ENCODE measurements around the gene ANK2.

The ANK2 gene

DNA sequence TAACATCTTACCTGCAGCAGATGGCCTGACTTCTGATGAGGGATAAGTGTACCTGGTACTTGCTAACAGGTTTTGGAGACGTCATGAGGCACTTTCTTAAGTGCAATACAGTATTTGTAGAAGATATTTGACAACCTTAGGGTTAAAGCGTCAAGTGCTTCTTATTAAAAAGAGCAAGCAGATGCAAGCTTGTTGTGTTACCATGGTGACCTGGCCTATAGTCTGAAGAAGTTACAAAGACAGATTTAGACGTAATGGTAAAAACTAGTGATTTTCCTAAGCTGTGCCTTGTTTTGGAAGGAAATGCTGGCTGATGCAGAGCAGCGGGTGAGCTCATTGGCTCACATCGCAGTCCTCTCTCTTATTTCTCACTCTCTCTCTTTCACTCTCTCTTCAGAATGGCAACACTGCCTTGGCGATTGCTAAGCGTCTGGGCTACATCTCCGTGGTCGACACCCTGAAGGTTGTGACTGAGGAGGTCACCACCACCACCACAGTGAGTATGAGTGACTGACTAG is 243.6 kb downstream of the ANK2 start:
- no peak for DNase-seq

DNA sequence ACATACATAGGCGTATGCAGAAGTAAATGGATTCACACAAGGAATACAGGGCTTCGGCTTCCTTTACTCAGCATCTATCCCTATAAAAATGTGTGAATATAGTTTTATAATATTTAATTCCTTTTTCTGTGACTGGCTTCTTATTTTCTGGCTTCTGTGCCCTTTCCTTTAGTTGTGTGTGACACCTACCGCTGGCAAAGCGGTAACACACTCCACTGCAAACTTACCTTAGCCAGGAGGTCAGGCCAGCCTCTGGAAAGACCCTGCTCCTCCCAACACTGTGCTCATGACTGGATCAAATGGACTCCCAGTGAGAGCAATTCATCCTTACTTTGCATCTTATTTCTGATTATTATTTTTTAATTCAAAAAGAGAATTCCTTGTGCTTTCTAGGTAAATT is 244.2 kb downstream of the ANK2 start:
- no peak for DNase-seq

- DNase-seq: no peak
Measured at GRCh38 chr4:113294908-113295307, 245.5 kb downstream of the ANK2 start.

DNA sequence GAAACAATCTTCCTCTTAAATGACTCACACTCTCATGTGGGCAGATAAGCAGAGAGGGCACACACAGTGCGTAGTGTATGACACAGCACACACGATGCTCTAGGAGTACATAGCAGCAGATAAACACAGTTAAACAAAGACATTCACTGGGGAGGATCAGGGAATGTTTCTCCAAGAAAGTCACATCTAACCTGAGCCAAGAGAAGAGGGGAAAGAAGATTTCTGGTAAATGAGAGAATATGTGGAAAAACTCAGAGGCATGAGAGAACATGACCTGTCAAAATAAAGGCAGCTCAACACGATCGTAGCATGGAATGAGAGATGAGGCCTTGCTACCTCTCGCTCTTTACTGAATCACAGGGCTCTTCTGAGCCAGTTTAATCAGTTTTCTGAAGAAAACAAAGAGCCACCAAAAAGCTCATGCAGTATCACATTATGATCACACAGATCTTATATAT is 251.0 kb downstream of the ANK2 start:
- DNase-seq: no peak

DNA sequence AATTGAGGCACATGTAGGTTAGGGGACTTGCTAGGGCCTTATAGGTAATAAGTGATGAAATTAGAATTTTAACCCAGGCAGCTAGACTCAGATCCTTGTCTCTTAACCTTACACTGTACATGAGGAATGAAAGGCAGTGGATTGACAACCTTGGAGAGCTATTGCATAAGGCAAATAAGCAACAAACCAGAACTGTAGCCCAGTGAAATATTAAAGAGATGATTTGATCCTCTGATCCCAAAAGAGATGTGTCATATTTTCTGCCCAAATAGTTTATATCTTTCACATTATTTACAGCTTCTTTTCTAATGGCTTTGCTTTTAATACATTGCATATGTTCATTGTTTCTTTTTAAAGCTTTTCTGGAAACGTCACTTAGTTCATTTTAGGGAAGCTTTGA is 252.6 kb downstream of the ANK2 start:
- no peak for DNase-seq

- DNase-seq: no peak
Measured at GRCh38 chr4:113303315-113303714, 253.9 kb downstream of the ANK2 start.

- no peak for DNase-seq
Measured at GRCh38 chr4:113311047-113311446, 261.6 kb downstream of the ANK2 start.

- DNase-seq: no peak
Measured at GRCh38 chr4:113312529-113312928, 263.1 kb downstream of the ANK2 start.

DNA sequence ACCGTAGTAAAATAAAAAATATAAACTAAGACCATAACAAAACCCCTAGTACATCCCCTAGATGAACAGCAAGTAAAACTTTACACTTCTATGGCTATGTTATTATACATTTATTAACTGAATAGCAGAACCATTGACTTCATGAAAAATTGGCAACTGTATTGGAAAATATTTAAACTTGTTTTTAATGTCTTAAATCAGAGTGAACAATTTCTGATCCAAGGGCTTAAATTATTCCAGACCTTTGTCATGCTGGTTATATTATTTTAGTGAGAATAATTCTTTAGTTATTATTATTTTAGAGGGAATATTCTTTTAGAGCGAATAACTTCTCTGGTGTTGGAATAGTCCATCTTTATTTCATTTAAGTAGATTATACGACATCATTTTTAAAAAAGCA is 265.0 kb downstream of the ANK2 start:
- DNase-seq: no peak

DNA sequence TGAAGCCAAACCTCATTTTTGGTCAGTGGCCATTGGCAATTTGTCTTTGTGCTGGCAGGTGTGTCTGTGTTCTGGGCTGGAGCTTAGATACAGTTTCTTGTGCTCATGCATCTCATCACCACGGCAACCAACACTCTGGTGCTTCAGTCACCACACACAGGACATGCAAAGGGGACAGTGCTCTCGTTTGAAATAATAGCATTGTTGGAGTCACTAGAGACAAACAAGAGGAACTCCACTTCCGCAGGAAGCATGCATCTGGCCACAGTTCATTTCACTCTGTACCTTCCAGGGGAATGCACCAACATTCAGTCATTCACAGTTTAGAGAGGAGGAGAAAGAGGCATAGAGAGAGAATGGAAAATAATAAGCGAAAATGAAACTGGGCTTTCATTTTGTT is 267.4 kb downstream of the ANK2 start:
- no peak for DNase-seq

GRCh38 chr4:113317523-113317922 is 268.1 kb downstream of the ANK2 start:
- DNase-seq: no peak

DNA sequence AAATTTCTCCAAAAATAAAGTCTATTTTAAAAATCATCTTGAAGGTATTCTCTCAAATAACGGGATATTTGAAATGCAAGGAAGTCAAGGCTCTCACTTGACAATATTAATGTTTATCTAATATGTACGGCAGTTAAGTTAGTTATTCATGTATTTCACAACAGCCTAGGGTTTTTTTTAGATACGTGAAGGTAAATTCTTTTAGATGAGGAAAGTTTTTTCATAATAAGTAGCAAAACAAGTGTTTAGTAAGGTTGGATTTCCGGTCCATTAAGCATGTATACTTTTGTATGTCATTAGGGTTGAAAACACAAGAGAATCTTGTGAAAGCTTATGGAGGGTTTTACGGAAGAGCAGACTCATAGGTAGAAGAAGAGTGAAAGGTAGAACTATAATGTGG is 273.3 kb downstream of the ANK2 start:
- DNase-seq: no peak

DNA sequence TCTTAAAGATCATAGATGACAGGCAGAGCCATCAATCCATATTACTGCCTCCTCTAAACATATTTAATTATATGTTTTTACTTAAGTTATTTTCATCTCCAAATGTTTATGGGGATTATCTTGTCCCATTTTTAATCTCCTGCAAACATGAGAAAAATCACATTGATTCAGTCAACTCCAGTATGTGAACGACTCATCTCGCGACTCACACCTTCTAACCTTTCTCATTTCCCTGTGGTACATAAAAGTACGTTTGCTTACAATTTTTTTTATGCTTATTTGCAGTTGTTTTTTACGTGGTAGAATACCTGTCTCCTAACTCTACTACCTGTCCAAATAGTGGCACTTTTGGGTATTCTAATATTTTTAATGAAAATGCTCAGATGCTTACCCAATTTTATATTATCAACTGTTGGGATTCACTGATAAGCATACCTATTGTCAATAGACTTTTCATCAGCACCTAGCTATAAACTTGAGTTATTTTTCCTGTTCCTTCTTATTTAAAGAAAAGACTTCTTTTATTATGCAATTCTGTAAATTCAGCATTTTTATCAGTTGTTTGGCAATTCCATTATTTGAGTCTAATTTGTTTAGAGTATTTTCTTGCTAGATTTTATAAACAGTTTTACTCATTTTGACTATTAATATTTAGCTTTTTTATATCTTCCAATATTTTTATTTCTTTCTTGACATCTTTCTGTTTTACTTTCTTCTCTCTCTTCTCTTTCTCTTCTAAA is 276.6 kb downstream of the ANK2 start:
- DNase-seq: no peak

DNA sequence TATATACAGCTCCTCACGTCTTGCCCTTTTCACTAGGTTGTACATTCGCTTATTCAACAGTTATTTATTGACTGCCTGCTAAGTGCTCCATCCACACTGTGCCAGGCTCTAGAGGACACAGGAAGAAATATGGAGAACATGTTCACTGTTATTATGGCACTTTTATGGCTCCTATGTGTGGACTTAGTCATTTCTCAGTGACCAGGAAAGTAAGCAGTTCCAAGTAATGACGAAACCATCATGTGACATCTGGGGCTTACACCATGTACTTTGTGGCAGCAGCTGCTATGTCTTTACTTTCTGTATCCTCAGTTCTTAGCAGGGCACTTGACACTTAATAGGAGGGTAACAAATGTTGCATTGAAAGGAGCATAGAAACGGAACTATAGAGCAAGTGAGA is 278.0 kb downstream of the ANK2 start:
- DNase-seq: no peak

DNA sequence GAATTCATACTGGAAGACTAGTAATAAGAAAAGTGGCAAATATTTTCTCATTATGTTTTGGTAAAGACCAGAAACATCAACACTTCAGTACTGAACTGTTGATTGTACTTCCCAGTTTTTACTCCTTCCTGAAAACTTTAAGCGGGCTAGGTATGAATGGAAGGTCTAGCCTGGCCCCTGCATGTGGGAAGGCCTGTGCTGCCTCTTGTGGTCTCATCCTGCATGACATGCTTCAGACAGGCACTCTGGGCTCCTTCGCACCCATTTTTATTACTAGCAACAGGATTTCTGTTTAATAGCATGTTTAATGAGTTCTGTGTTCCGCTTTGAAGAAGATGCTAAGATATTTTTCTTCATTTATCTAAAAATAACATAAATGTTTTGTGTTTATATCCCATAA is 279.1 kb downstream of the ANK2 start:
- no peak for DNase-seq

DNA sequence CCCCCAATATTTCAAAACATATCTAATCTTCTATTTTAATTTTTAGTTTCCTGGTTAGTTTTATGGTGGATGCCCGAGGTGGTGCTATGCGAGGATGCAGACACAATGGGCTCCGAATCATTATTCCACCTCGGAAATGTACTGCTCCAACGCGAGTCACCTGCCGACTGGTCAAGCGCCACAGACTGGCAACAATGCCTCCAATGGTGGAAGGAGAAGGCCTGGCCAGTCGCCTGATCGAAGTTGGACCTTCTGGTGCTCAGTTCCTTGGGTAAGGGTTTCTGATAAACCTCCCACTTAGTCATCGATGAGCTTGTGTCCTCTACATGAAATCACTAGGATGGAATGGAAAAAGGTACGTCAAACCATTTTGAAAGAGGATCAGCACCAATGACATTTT is 280.7 kb downstream of the ANK2 start:
- no peak for DNase-seq

DNA sequence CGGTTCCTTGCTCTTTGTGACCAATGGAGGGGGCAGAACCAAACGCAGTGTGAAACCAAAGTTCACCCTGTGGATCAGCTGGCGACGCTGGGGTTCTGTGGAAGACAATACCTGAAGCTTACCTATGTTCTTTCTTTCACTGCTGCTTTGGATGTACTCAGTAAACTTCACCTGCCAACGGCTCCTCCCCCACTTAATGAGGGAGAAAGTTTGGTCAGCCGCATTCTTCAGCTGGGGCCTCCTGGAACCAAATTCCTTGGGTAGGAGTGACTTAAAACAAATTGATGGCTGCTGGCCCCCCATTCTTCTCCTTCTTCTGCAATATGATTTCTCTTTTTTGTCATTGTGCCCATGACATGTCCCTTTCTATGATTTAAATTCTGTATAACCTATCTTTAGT is 282.4 kb downstream of the ANK2 start:
- no peak for DNase-seq

GRCh38 chr4:113332701-113333100 is 283.2 kb downstream of the ANK2 start:
- no peak for DNase-seq

DNA sequence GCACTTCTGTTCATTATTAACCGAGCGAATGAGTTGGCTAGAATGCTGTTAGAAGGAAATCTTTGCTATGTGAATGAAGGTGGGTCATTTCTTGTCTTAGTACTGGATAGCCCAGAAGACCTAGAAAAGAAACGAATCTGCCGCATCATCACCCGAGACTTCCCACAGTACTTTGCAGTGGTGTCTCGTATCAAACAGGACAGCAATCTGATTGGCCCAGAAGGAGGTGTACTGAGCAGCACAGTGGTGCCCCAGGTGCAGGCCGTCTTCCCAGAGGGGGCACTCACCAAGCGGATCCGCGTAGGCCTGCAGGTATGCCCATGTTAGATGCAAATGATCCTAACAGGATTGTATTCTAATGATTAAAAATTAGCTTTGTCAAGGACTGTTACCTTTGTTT is 286.3 kb downstream of the ANK2 start:
- DNase-seq: no peak

- no peak for DNase-seq
Measured at GRCh38 chr4:113336556-113336955, 287.1 kb downstream of the ANK2 start.

DNA sequence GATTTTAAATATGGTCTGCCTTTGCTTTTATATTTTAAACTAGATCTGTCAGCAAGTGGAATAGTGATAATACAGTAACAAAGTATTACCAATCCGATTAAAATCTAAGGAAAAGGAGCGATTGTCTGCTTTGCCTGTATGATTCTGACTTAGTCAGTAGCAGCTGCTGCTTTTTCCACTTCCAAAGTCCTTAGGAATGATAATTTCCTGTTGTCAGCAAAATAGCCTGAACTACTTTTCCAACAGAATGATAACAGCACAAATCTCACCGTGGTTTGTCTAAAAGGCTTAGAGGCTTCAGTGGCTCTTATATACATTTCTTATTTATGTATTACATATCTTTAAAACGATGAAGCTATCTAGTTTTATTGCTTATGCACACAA is 290.0 kb downstream of the ANK2 start:
- DNase-seq: no peak

GRCh38 chr4:113344100-113344499 is 294.6 kb downstream of the ANK2 start:
- DNase-seq: no peak

- DNase-seq: no peak
Measured at GRCh38 chr4:113347245-113347644, 297.8 kb downstream of the ANK2 start.

DNA sequence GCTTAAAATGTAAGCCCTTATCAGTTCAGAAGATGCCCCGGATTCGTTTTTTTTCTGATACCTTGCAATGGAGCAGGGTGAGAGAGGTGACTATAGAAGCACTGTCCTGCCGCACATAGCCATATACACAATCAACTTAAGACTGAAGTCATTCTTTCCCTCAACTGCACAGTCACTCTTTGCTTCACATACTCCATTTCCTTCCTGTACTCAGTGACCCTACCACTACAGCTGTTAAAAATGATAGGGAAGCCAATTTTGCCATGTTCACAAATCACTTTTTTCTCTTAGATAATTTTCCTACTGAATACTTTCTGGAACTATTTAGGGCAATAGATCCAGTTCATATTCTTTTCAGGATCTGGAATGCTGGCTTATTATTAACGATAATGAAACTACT is 300.0 kb downstream of the ANK2 start:
- DNase-seq: no peak

DNA sequence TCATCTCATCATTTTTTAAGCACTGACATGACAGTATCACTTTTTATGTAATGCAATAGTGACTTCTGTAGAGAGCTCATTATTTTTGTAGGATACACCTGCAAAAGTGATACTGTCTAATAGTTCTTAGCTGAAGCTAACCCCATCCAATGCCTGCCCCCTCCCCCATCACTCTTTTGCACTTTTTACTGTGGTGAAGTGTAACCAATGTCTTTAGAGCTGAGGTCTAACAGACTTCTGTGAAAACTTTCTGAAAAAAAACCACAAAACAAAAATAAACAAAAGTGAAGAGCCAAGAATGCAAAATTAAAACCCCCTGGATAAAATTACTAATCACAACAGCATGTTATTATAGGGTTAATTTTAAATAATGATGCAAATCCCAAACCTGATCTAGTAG is 301.1 kb downstream of the ANK2 start:
- DNase-seq: no peak
